OCI-LY1 (cell line): Measurements from ENCODE around the gene FDXR.

ENCODE experiments used
- CTCF ChIP-seq: fragments of 200-600 bp; sonication (generic), shearing (Covaris generic); IDR thresholded peaks from 2 replicates; pipeline ENCODE4 v1.5.1; 2017; ENCODE audit warnings: mild to moderate bottlenecking, antibody characterized with exemption, low read length, moderate library complexity, mixed read lengths
- EZH2 ChIP-seq: fragments of 200-600 bp; sonication (generic), shearing (Covaris generic); IDR thresholded peaks from 2 replicates; pipeline ENCODE4 v1.8.0; 2017; ENCODE audit warnings: borderline replicate concordance, mixed run types, mild to moderate bottlenecking, antibody characterized with exemption, low read length, moderate library complexity, mixed read lengths

- TF ChIP-seq CTCF (no peak), EZH2 (no peak)
These were observed 45.0 kb downstream of the FDXR start for GRCh38 chr17:74827800-74828199.
